GM18858 (cell line): ENCODE data around the gene CREB3.

Source experiments
- ATAC-seq: cut with Tn5 transposase; IDR thresholded peaks from one replicate; pipeline ENCODE4 v1.9.1; 2021; ENCODE audit not compliant: unreplicated experiment

CREB3 gene, protein sequence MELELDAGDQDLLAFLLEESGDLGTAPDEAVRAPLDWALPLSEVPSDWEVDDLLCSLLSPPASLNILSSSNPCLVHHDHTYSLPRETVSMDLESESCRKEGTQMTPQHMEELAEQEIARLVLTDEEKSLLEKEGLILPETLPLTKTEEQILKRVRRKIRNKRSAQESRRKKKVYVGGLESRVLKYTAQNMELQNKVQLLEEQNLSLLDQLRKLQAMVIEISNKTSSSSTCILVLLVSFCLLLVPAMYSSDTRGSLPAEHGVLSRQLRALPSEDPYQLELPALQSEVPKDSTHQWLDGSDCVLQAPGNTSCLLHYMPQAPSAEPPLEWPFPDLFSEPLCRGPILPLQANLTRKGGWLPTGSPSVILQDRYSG

DNA sequence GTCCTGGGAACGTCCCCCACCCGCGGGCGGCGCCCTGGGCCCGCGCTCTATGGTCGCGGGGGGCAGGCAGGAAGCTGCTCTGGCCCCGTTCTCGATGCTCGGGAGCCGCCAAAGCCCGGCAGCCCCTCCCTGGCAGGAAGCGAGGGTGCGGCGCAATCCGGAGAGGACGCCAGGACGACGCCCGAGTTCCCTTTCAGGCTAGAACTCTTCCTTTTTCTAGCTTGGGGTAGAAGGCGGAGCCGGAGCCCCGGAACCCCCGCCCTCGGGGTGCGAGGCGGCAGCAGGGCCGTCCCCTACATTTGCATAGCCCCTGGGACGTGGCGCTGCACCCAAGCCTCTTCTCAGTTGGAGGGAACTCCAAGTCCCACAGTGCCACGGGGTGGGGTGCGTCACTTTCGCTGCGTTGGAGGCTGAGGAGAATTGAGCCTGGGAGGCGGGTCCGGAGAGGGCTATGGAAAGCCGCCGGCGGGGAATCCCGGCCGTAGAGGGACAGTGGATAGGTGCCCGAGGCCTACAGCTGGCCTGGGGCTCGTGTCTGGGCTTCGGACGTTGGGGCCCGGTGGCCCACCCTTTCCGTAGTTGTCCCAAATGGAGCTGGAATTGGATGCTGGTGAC, at the start of gene CREB3, which contains the start of gene TLN1:
Gene CREB3, plus strand, starts transcription at position 482 of the 615 bp plus-strand sequence. Its CDS starts 107 bp downstream, at position 589.
Gene TLN1, minus strand, starts transcription at position 11 of the 615 bp plus-strand sequence. CDS start 6,501 bp downstream, outside the sequence.
- peak; percentile 64 for ATAC-seq

DNA sequence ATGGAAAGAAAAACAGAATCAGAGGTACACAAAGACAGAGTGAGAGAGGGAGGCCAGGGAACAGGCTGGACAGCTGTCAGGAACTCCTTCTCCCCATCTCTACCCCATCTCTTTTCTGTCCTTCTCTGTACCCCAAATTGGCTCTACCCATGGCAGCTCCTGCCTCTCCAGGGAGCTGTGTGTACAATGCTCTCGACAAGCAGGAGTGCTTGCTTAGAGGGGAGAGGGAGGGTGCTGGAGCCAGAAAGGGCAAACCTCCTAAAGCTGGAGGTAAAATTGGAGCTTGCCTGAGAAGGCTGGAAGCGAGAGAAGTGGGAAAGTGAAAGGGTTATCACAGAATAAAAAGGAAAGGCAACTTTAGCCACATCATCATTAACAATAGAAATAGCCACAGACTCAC, 49.1 kb upstream of the CREB3 start:
- ATAC-seq: no peak

DNA sequence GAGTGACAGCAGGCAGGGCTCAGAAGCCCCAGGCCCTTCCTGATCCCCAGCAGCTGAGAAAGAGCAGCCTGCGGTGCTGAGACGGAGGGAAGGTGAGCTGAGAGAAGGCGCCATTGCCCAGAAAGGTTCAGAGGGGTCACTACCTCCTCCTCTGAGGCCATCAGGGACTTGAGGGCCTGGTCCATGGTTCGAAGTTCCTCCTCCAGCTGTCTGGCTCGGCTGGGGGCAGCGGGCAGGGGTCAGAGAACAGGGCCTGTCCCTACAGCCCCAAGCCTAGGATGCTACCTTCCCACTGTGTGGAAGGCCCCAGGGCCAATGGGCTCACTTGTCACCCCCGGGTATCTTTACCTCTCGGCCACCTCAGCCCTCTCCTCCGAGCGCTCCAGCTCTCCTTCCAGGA, 47.5 kb upstream of the CREB3 start:
- ATAC-seq: no peak

DNA sequence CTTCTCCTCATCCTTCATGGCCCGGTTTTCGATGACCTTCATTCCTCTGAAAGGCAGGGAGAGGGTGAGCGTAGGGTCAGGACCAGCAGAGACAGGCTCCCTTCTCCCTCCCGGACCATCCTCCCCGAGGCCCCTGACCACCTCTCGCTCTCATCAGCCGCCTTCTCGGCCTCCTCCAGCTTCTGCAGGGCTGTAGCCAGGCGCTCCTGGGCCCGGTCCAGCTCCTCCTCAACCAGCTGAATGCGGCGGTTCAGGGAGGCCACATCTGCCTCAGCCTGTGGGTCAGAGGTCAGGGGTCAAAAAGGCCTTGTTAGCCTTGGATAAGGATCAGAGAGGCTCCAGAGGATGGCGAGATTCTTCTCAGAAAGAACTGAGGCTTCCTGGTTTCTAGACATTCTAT, 47.0 kb upstream of the CREB3 start:
- no peak for ATAC-seq

DNA sequence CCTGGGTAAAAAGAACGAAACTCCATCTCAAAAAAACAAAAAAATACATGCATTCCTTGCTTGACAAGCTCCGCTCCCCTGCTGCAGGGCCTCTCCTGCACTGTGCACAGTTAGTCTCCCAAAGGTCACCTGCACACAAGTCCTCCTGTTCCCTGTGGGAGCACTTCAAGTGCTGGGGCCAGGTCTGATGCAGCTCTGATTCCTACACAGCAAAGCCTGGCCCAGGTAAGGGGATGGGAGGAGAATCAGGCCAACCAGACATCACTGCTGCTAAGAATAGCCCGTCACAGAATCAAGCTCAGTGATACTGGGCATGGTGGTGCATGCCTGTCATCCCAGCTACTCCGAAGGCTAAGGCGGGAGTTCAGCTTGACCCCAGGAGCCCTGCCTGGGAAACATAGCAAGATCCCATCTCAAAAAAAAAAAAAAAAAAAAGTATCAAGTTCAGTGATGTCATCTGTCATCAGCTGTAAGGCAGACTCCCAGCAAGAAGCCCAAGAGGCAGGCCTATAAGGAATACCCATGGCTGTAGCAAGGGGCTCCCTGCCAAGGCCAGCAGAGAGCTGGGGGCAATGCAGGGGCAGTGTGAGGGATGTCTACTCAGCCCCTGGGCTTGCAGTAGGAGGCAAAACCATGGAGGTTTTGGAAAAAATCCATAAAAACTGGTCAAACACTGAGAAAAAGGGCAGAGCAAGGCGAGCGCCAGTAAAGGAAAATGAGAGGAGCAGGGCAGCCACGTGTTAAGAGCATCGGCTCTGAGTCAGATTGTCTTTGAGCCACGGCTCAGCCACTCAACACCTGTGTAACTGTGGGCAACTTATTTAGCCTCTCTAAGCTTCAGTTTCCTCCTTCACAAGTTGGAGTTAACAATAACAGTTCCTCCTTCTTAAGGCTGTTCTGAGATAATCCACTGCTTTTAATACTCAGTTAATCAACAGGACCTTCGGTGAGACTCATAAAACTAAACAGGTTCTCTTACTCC, 46.0 kb upstream of the CREB3 start:
- no peak for ATAC-seq

DNA sequence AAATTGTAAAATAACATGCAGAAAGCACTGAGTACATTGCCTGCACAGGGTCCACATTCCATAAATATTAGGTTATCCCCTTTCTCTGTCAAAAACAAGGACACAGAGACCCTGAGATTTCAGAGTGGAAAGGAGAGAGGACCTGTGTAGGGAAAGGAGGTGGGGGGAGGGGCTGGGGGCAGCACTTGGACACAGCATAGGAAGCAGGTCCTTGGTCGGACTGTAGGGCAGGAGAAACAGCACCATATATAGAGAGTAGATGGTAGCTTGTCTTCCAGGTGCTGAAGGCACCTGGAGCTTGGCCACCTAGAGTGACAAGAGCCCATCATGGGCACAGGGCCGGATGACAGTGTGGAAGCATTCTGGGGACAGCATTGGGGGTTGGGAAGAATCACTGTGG, 45.2 kb upstream of the CREB3 start:
- ATAC-seq: no peak

DNA sequence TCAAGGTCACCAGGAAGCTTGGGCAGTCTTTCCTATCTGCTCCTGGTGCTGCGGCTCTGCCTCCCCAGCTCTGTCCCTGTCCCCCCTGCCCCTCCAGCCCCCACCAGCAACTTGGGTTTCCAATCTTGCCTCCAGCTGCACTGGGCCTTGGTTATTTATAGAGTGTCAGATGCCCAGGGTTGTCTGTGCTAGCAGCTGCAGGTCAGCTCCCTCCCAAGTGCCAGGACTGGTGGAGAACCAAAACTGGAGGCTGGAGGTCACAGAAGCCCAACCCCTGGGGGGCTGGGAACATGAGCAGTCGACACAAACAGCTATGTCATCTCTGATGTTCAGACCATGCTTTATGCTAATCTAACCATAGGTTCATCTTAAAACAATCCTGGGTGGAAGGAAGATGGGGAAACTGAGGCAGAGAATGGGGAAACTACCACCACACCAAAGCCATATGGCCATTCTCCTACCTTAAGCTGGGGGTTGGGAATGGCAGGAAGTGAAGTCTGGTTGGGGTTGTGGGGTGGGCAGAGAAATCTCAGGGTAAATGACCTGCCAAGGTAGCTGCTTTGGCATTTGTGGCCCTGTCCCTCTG, 44.4 kb upstream of the CREB3 start:
- ATAC-seq: no peak

DNA sequence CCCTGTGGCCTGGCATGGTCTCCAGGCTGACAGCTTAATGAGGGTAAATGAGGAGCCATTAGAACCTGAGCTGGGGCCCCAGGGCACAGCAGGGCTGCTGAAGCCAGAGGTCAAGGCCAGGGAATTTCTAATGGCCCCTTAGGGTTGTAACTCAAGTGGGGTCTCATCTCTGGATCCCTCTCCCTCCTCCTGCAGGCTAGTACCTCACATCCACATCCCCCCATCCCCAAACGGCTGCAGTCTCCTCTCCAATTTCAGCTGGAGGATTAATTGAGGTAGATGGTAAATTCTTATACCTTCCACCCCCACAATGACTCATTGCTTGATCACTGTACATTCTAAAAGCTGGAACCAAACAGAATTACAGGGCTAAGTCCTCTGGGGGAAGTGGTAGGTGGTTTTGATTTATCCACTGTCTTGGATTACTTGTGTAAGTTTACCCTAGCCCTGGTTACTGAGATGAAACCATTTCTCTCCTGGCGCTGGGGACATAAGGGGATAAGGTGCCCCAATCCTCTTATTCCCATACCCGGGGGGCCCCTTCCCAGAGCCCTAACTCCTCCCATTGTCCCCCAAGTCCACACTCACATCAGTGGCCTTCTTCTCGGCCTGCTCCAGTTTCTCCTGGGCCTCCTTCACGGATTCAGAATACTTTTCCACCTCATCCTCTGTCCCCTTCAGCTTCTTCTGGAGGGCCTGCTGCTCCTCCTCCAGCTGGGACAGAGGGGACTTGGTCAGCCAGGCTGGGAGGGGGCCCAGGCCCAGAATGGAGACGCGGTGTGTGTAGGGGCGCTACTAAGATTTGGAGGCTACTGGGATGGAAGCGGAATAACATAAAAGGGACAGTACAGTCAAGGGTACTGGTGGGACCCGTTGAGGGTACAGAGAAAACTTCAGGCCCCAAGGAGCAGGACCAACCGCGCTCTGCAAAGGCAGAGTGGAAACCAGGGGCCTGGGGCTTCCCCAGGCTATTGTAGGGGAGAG, 43.6 kb upstream of the CREB3 start:
- ATAC-seq: no peak

DNA sequence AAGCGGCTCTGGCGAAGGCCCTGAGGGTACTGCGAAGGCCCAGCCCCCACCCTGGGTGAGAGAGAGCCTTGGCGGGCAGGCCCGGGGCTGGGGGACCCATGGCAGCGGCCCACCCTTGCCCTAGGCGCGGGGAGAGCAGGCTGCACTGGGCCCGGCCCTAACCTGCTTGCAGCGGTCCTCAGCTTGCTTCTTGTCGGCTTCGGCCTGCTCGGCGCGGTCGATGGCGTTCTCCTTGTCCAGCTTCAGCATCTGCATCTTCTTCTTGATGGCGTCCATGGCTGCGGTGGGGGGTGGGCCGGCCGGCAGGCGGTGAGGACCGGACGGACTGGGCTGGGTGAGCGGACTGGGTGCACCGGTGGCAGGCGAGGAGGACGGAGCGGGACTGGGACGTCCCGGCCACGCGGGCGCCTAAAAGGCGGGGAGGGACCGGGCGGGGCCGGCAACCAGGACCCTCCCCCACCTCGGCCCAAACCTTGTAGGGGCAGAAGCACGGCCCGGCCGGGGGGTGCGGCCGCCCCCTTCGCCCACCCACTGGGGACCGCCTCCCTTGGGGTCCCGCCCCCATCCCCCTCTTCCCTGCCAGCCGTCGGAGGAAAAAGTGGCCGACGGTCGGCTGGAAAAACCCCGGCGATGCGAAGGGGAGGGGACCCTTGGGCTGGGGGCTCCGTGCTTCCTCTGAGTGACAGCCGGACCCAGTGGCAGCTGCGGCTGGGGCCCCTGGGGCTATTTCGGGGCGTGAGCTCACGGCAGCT, 42.7 kb upstream of the CREB3 start, which contains the start of gene TPM2:
Gene TPM2, minus strand, starts transcription at position 384 of the 752 bp plus-strand sequence. Its CDS starts 108 bp downstream, at position 276.
- no peak for ATAC-seq

DNA sequence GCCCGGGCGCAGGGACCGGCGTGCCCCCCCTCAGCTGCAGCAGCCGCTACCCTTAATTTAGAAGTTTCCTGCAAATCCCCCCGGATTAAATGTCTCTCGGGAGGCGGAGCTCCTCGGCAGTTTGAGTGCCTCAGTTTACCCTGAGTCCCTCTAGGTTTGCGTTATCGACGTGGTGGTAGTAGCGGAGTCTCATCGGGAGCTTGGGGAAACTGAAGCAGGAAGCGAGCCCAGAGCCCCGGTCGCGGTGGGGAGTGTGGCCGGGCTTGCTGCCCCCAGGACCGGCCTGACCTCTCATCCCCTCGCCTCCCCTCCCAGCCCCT, 42.2 kb upstream of the CREB3 start:
- no peak for ATAC-seq

DNA sequence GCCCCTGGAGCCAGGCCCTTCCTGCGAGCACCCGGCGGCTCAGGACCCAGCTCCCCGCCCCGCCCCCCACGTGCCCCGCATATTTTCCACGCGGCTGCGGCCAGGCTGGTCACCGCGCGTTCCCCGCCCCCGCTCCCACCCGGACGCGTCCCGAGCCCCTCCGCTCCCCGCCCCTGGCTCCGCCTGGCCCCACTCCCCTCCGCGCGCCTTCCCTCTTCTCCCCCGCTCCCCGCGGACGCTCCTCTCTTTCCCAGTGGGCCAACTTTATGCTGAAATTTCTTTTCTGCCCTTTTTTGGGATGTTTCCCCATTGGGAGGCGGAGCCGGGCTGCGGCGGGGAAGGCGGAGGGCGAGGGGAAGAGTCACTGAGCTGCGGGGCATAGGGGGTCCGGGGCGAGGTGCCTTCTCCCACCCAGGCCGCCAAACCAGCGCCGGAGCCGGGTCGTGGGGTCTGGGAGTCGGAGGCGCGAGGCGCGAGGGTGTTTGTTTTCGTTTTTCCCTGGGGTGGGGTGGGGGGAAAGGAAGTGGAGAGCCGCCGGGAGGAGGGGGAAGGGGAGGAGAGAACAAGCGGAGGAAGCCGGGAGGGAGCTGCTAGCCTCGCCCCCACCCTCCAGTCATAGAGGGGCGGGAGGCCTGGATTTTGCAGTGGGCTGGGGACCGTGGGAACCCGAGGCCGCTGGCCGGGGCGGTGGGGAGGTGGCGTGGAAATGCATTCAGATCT, 41.7 kb upstream of the CREB3 start:
- no peak for ATAC-seq

DNA sequence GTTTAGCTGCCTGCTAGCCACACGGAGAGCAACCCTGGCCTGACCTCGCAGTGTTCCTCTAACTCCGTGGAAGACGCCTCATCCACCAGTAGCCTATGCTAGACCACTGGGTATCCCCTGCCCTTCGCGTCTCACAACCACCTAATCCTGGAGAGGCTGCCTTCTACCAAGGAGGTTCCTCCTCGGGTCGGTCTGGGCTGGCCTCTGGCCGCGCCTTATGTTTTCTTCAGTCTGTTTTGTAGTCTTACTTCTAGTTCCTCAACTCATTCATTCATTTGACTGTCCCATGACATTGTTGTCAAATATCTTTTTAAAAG, 41.2 kb upstream of the CREB3 start:
- ATAC-seq: no peak

DNA sequence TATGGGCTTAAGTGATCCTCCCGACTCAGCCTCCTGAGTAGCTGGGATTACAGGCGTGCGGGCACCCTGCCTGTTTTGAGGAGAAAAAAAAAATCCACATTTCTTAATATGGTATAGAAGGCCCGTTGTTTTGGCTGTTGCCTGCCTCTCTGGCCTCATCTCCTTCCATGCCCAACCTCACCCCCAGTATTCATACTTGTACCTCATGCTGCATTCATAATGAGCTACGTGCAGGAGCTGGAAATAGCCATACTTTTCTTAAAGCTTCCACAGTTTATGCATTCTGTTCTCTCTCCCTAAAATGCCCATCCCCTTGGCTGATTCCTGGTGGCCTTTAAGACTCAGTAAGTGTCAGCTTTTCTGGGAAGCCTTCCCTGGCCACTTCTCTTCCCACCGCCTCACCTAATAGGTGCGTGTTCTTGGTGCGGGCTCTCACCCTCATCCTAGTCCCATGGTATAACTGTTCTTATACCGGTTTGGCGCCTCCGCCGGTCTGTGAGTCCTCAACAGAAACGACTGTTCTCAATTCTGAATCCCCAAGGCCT, 40.6 kb upstream of the CREB3 start:
- ATAC-seq: no peak

DNA sequence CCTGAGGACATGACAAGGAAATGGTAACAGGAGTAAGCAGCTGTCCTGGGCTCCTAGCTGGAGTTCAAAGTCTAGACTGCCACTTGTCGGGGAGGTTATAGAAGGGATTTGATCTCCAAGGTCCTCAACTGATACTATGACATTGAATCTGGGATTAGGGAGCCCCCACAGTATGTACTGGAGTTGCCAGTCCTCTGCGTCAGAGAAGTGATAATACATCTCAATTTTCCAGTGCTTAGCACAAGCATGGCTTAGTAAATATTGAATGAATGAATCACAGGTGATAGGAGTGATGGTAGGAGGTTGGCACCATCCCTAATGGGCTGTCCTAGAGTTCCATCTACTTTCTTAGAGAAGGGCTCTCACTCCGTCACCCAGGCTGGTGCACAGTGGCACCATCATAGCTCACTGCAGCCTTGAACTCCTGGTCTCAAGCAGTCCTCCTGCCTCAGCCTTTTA, 36.5 kb upstream of the CREB3 start:
- ATAC-seq: no peak

DNA sequence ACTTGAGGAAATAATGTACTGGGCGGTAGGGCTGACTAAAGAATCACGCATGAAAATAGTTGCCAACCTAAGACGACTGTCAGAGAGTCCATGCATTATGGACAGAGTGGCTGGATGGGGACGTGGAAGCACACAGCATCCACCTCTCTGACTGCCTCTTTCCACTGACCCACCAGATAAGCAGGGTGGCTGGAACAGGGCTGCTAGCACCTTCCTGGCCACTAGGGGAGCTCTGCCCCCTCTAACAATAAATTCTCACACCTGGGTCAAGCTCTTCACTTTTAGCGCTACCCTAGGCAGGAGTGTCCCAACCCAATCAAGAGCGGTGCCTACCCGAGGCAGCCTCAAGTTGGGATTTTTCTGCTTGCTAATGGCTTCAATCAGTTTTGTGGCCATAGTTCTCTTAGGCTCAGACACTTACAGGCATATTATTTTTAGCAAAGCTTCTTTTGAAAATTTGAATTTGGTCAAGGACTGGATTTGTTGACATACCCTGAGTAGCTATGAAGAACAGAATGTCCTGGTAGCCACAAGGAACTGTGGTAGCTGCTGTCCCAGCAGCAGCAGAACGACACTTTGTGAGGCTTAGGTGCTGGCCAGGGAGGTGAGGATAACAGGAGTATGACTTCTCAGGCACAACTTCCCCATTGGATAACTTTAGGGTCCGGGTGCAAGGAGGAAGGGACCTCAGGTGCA, 35.8 kb upstream of the CREB3 start:
- ATAC-seq: peak; percentile 72

DNA sequence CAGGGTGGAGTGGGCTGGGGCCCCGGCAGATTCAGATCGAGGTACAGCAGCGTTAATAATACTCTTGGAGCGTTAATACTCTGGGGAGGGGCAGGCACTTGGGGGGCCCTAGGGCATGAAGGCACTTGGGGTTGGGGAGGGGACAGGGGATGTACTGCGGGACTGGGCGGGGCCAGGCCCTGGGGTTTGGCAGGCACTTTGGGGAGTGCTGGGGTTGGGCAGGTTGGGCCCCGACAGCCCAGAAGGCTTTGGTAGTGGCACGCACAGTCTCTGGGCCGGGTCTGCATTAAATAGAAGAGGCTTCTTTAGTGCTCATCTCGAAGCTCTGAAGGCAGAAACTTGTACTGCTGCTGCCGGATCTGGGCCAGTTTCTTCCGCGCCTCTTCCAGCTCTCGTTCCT, 35.0 kb upstream of the CREB3 start:
- ATAC-seq: no peak

DNA sequence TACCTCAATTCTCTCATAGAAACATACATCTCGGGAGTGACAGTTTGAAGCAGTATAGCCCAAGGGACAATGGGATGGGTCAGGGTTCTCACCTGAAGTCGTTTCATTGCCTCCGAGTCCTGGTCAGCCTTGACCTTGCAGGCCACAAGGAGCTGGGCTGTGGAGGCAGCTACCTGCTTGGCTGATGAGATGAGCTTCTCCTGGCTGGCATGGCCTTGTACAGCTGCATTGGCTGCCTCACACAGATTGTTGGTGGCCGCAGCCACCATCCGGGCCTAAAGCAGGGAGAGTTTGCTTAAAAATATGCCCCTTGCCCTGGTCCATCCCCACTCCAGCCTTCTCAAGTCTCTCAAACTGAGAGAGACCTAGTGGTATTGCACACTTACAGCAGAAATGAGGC, 34.2 kb upstream of the CREB3 start:
- no peak for ATAC-seq

DNA sequence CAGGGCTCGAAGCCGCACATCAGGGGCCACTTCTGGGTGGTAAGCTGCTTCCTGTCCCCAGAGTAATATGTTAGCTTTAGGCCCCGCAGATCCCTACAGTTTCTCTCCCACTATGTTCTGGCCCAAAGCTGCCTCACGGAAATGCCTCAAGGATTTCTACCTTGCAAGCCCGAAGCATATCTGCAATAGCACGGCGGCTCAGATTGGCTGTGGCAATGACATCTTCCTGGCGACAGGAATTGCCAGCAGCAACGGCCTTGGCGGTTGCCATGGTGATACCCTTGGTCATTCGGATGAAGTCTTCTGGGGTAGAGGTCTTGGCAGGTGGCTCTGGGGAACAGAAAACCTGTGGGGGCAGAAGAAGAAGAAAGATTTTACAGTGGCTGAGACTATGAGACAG, 32.4 kb upstream of the CREB3 start:
- ATAC-seq: no peak
